HepG2 (cell line): ENCODE data around the gene GNG7. TPM values are rescaled to one million over a fixed set of nuclear protein-coding genes. Genes with fewer than 3 reads are reported as not detected.
A peak's percentile ranks its signal among the peaks of the same experiment; 100 is the strongest.

Experiments
- ELF3 ChIP-seq: IDR thresholded peaks from 2 replicates; pipeline ENCODE4 v1.6.1; 2016; ENCODE audit warnings: missing genetic modification reagents, missing compliant biosample characterization
- HNF4G ChIP-seq, 2 experiments: sonication (generic) in 1 of 2; formaldehyde crosslinking in 1 of 2; IDR thresholded peaks; 2 replicates each; pipeline versions ENCODE4 v1.4.0 to v1.6.1; 2011 to 2020; ENCODE audit warnings: borderline replicate concordance in 2 of 2, low read depth in 2 of 2, mild to moderate bottlenecking in 2 of 2, low read length in 1 of 2, missing genetic modification reagents in 1 of 2, moderate library complexity in 1 of 2
- HNRNPUL1 ChIP-seq: fragments of 200-400 bp; formaldehyde crosslinking; IDR thresholded peaks from 2 replicates; pipeline ENCODE4 v1.6.1; 2017; ENCODE audit warnings: low read depth, mild to moderate bottlenecking, low read length, moderate library complexity
- HOXA7 ChIP-seq: sonication (generic); formaldehyde crosslinking; IDR thresholded peaks from 2 replicates; pipeline ENCODE4 v1.8.1; 2022; ENCODE audit warnings: mild to moderate bottlenecking, missing genetic modification reagents, moderate library complexity
- ZNF260 ChIP-seq: sonication (generic); formaldehyde crosslinking; IDR thresholded peaks from 2 replicates; pipeline ENCODE4 v1.4.0; 2020; ENCODE audit warnings: missing genetic modification reagents, low read depth, mild to moderate bottlenecking, borderline replicate concordance
- ZNF367 ChIP-seq: sonication (generic); formaldehyde crosslinking; IDR thresholded peaks from 2 replicates; pipeline ENCODE4 v1.4.0; 2020; ENCODE audit warnings: missing genetic modification reagents, borderline replicate concordance
- ZNF83 ChIP-seq: sonication (generic); formaldehyde crosslinking; IDR thresholded peaks from 2 replicates; pipeline ENCODE4 v1.4.0; 2020; ENCODE audit warnings: missing genetic modification reagents, mild to moderate bottlenecking, borderline replicate concordance
- polyA plus RNA-seq, 8 experiments: library from polyadenylated mRNA; depleted of rRNA in 3 of 8; stranded (reverse) in 7 of 8; unstranded in 1 of 8; fragments of >200 nt; fragmentation: Illumina TruSeq in 4 of 8; extraction: Trizol in 4 of 8; gene quantifications; 2 replicates each; pipeline versions ENCODE4 v1.2.1 to v1.2.3, GENCODE V29; 2011 to 2016; ENCODE audit warnings: low read depth in 4 of 8, missing spikeins in 1 of 8, mixed read lengths in 1 of 8; ENCODE audit not compliant: insufficient read depth in 1 of 8
- total RNA-seq, 5 experiments: library from RNA; depleted of rRNA; stranded (reverse); fragments of >200 nt; fragmentation: Illumina TruSeq; extraction: Trizol; gene quantifications; 2 replicates each; pipeline ENCODE4 v1.2.3, GENCODE V29; 2016; ENCODE audit warnings: low read depth in 1 of 5
- TF ChIP-seq, protein P1 (sequence below): sonication (generic); formaldehyde crosslinking; IDR thresholded peaks from 2 replicates; pipeline ENCODE4 v1.5.0; 2020; ENCODE audit warnings: missing genetic modification reagents, mild to moderate bottlenecking, borderline replicate concordance
- TF ChIP-seq, protein P2 (sequence below): sonication (generic); formaldehyde crosslinking; IDR thresholded peaks from 2 replicates; pipeline ENCODE4 v1.9.0; 2021; ENCODE audit warnings: missing genetic modification reagents, mild to moderate bottlenecking, borderline replicate concordance
- TF ChIP-seq, protein P3 (sequence below): sonication (generic); formaldehyde crosslinking; IDR thresholded peaks from 2 replicates; pipeline ENCODE4 v1.5.0; 2020; ENCODE audit warnings: mild to moderate bottlenecking, missing genetic modification reagents, borderline replicate concordance
- TF ChIP-seq, protein P4 (sequence below): sonication (generic); formaldehyde crosslinking; IDR thresholded peaks from 2 replicates; pipeline ENCODE4 v1.4.0; 2020; ENCODE audit warnings: missing genetic modification reagents
- TF ChIP-seq, protein P5 (sequence below): sonication (generic); formaldehyde crosslinking; IDR thresholded peaks from 2 replicates; pipeline ENCODE4 v1.4.0; 2020; ENCODE audit warnings: missing genetic modification reagents

The GNG7 gene
- total and polyA plus RNA-seq, 2 of the 13 experiments (the other 11 are each of a cell fraction or from before 2014, with no cell fraction given) = 1.4 to 3.3 TPM

DNA sequence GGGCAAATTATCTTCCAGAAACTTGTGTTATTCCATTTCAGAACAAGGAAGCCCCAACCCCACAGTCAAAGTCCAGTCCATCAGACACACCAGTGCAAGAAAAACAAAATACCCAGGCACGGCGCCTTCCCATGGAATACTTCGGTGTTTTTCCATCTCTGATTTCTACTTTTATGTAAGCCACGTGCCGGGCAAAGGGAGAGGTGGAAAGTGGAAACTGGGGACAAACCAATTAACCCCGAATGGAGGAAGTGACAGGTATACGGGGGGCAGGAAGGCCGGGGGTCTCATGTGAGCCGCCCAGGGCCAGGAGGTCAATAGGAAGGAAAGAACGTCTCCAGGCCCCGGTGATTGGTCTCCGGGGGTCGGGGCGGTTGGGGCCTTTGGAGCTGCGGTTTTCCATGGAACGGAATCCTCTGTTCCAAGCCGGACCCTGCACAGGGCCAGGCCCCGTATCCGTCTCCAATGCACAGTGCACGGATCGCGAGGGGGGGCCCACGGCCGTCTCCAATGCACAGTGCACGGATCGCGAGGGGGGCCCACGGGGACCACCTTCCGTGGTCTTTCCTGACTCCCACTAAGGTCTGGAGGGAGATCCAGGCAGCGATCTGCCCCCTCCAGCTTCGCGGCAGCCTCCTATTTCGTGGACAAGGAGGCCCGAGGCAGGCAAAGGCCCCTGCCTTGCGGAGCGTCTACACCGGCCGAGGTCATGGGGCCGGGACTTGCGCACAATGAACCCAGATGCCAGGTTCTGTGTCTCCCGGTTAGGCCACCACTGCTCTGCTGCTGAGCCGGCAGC is 146.9 kb downstream of the GNG7 start (continued):
- TF ChIP-seq HNF4G (IDR thresholded peaks at IDR 0.05; ENCODE audit: borderline replicate concordance, low read depth, low read length) = 0 out of 2 replicates have a peak, but pooled peaks have one; percentile 7
- no peak for TF ChIP-seq HNF4G (CRISPR knock-in tag; IDR thresholded peaks at IDR 0.05; ENCODE audit: borderline replicate concordance, low read depth)
- TF ChIP-seq, protein P1, sequence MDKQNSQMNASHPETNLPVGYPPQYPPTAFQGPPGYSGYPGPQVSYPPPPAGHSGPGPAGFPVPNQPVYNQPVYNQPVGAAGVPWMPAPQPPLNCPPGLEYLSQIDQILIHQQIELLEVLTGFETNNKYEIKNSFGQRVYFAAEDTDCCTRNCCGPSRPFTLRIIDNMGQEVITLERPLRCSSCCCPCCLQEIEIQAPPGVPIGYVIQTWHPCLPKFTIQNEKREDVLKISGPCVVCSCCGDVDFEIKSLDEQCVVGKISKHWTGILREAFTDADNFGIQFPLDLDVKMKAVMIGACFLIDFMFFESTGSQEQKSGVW (CRISPR knock-in tag) = no peak
- TF ChIP-seq ZNF367 (CRISPR knock-in tag) = no peak
- TF ChIP-seq ZNF260 (CRISPR knock-in tag) = no peak
- no peak for TF ChIP-seq HNRNPUL1
- TF ChIP-seq ELF3 (CRISPR knock-in tag) = 0 out of 2 replicates have a peak, but pooled peaks have one; percentile 24
- TF ChIP-seq, protein P2, sequence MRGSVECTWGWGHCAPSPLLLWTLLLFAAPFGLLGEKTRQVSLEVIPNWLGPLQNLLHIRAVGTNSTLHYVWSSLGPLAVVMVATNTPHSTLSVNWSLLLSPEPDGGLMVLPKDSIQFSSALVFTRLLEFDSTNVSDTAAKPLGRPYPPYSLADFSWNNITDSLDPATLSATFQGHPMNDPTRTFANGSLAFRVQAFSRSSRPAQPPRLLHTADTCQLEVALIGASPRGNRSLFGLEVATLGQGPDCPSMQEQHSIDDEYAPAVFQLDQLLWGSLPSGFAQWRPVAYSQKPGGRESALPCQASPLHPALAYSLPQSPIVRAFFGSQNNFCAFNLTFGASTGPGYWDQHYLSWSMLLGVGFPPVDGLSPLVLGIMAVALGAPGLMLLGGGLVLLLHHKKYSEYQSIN = no peak
- TF ChIP-seq, protein P3, sequence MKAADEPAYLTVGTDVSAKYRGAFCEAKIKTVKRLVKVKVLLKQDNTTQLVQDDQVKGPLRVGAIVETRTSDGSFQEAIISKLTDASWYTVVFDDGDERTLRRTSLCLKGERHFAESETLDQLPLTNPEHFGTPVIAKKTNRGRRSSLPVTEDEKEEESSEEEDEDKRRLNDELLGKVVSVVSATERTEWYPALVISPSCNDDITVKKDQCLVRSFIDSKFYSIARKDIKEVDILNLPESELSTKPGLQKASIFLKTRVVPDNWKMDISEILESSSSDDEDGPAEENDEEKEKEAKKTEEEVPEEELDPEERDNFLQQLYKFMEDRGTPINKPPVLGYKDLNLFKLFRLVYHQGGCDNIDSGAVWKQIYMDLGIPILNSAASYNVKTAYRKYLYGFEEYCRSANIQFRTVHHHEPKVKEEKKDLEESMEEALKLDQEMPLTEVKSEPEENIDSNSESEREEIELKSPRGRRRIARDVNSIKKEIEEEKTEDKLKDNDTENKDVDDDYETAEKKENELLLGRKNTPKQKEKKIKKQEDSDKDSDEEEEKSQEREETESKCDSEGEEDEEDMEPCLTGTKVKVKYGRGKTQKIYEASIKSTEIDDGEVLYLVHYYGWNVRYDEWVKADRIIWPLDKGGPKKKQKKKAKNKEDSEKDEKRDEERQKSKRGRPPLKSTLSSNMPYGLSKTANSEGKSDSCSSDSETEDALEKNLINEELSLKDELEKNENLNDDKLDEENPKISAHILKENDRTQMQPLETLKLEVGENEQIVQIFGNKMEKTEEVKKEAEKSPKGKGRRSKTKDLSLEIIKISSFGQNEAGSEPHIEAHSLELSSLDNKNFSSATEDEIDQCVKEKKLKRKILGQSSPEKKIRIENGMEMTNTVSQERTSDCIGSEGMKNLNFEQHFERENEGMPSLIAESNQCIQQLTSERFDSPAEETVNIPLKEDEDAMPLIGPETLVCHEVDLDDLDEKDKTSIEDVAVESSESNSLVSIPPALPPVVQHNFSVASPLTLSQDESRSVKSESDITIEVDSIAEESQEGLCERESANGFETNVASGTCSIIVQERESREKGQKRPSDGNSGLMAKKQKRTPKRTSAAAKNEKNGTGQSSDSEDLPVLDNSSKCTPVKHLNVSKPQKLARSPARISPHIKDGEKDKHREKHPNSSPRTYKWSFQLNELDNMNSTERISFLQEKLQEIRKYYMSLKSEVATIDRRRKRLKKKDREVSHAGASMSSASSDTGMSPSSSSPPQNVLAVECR (CRISPR knock-in tag) = no peak
- TF ChIP-seq, protein P4, sequence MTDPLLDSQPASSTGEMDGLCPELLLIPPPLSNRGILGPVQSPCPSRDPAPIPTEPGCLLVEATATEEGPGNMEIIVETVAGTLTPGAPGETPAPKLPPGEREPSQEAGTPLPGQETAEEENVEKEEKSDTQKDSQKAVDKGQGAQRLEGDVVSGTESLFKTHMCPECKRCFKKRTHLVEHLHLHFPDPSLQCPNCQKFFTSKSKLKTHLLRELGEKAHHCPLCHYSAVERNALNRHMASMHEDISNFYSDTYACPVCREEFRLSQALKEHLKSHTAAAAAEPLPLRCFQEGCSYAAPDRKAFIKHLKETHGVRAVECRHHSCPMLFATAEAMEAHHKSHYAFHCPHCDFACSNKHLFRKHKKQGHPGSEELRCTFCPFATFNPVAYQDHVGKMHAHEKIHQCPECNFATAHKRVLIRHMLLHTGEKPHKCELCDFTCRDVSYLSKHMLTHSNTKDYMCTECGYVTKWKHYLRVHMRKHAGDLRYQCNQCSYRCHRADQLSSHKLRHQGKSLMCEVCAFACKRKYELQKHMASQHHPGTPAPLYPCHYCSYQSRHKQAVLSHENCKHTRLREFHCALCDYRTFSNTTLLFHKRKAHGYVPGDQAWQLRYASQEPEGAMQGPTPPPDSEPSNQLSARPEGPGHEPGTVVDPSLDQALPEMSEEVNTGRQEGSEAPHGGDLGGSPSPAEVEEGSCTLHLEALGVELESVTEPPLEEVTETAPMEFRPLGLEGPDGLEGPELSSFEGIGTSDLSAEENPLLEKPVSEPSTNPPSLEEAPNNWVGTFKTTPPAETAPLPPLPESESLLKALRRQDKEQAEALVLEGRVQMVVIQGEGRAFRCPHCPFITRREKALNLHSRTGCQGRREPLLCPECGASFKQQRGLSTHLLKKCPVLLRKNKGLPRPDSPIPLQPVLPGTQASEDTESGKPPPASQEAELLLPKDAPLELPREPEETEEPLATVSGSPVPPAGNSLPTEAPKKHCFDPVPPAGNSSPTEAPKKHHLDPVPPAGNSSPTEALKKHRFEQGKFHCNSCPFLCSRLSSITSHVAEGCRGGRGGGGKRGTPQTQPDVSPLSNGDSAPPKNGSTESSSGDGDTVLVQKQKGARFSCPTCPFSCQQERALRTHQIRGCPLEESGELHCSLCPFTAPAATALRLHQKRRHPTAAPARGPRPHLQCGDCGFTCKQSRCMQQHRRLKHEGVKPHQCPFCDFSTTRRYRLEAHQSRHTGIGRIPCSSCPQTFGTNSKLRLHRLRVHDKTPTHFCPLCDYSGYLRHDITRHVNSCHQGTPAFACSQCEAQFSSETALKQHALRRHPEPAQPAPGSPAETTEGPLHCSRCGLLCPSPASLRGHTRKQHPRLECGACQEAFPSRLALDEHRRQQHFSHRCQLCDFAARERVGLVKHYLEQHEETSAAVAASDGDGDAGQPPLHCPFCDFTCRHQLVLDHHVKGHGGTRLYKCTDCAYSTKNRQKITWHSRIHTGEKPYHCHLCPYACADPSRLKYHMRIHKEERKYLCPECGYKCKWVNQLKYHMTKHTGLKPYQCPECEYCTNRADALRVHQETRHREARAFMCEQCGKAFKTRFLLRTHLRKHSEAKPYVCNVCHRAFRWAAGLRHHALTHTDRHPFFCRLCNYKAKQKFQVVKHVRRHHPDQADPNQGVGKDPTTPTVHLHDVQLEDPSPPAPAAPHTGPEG (CRISPR knock-in tag) = no peak
- 0 out of 2 replicates have a peak, but pooled peaks have one; percentile 42 for TF ChIP-seq ZNF83 (CRISPR knock-in tag)
- TF ChIP-seq, protein P5, sequence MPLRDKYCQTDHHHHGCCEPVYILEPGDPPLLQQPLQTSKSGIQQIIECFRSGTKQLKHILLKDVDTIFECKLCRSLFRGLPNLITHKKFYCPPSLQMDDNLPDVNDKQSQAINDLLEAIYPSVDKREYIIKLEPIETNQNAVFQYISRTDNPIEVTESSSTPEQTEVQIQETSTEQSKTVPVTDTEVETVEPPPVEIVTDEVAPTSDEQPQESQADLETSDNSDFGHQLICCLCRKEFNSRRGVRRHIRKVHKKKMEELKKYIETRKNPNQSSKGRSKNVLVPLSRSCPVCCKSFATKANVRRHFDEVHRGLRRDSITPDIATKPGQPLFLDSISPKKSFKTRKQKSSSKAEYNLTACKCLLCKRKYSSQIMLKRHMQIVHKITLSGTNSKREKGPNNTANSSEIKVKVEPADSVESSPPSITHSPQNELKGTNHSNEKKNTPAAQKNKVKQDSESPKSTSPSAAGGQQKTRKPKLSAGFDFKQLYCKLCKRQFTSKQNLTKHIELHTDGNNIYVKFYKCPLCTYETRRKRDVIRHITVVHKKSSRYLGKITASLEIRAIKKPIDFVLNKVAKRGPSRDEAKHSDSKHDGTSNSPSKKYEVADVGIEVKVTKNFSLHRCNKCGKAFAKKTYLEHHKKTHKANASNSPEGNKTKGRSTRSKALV (CRISPR knock-in tag) = no peak
- no peak for TF ChIP-seq HOXA7
